Hepatic stellate cell (primary cell): ENCODE data around the gene SLC18A3.

Experiments
- DNase-seq: peaks from one replicate; pipeline ENCODE4 v3.0.0; 2011; ENCODE audit warnings: low spot score

The SLC18A3 gene

DNA sequence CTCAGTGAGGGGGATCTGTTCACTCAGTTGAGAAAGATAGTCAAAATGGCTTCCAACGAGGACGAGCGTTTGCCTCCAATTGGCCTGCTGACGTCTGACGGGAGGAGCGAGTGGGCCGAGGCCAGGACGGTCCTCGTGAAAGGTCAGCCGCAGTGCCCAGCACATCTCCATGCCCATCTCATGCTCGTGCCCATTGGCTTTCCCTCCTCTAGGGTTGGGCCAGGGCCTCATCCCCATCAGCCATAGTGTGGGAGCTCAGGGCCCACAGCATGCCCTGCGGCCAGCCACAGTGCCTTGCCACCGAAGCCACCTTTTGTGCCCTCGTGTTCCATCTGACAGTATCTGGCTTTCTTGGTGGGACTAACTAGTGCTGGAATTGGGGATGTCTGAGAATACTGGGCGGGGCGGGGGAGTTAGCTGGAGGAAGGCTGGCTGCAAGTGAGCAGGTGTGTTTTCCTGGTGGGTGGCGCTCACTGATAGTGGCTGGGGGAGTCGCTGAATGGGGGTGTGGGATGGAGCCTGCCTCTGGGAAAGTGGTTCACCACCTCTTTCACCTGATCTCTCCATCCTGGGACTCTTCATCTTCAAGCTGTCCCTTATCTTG is 17.6 kb downstream of the SLC18A3 start:
- no peak for DNase-seq

DNA sequence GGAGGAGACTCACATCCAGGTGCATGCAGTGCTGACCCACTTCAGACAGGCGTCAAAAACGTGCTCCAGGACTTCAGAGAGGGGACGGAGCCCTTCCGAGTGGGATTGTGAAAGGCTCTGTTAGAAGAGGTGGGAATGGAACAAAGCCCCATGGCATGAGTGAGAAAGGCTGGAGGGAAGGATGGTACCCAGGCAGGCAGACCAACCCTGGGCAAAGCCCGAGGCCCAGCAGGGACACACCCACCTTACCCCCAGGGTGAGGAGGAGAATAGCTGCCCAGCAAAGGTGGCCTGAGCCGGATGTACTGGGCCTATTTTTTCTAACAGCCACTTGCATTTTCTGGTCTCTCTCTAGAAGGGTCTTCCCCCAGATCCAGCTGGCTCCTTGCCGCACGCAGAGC is 18.5 kb downstream of the SLC18A3 start:
- DNase-seq: no peak

DNA sequence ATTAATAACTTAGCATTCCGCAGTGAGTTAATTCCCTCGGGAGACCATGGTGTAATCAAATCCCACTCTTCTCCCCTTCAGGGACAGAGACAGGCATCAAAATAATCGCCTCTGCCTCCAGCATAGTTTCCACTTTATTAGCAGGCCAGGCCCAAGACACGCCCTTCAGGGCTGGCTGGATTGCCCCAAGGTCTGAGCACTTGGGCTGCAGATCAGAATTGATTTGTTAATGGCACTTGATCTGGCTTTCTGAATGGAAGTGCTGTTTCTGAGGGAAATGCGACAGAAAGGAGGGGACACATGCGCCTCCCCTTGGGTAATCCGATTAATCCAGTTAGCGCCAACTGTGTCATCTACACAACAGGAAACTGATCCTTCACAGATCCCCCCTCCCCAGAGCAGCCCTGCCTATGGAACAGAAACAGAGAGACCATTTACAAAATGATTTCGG is 19.3 kb downstream of the SLC18A3 start:
- no peak for DNase-seq

DNA sequence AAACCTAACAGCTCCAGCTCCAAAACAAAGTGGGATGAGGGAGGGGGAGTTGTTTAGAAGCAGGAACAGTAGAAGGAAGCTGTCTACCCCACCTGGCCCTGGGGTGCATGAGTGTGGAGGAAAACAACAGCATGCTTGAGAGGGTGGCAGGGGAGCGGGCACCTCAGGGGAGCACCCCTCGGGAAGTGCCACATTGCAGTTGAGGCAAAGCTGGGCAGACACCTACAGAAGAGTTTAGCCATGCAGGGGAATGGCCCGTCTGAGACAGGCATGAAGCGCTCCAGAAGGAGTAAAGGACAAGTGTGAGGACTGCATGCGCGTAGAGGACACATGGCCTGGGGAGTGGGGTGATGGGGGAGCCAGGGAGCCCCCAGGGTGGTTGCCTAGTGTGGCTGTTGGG is 21.9 kb downstream of the SLC18A3 start:
- no peak for DNase-seq

DNA sequence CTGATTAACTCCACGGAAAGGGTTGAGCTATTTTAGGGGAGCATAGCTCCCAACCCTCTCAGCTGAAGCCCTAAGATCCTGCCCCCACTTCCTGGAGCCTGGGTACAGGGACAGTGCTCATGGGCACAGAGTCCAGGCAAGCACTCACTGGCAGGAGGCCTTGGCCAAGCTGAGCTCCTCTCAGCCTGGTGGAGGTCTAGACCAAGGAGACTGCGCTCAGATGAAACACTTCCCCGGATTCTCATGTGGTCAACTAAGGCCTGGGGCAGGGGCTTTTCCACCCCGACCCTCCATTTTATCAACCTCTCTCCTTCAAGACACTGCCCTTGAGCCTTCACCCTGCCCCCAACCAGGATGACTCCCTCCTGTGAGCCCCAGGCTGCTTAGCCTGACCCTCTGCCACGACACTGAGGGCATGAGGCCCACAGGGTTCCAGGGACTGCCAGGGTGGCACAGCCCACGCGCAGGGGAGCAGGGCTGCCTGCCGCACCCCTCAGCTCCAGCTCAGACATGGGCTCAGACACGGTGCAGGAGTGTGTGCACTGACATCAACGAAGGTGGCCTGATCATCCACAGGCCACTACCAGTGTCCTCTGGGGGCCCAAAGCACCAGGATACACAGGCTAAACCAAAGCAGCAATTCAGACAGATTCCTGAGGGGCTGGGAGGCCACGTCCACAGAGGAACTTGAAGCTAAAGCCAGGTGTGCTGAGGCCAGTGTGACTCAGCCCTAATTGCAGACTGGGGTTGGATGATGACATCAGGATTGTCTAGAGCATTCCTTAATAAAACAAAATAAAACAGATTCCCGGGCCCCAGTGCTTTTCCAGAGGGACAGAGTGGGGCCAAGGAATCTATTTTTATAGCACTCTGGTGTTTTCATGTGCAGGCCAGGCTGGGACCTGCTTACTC is 22.6 kb downstream of the SLC18A3 start:
- DNase-seq: no peak

DNA sequence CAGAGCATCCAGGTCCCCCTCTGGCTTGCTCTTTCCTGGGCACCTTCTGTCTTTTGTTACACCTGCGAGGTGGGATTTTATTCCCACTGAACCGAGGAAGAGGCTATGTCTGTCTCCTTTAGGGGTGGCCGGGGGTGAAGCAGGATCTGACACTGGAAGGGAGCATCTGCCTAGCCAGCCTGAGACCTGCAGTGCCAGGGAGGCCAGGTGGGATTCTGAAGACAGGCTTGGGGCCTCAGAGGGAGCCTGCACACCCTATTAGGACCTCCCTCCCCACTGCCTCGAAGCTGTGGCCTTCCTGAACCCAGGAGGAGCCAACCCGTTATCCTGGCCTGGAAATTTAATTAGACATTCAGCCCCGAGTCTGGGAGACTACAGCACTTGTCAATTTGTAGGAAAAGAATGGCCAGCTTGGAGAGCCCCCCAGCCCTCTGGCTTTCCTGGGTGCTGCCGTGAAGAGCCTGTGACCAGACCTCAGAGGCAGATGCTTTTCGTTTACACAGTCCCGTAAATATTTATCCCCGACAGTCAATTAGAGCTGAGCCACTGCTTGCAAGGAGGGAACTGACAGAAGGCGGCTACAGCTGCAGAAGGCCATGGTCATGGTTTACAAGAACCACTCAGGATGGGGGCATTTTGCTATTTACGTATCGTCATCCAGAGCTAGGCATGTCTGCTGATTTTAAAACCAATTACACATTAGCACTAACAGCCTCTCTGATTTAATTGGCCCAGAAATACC is 23.4 kb downstream of the SLC18A3 start:
- no peak for DNase-seq

DNA sequence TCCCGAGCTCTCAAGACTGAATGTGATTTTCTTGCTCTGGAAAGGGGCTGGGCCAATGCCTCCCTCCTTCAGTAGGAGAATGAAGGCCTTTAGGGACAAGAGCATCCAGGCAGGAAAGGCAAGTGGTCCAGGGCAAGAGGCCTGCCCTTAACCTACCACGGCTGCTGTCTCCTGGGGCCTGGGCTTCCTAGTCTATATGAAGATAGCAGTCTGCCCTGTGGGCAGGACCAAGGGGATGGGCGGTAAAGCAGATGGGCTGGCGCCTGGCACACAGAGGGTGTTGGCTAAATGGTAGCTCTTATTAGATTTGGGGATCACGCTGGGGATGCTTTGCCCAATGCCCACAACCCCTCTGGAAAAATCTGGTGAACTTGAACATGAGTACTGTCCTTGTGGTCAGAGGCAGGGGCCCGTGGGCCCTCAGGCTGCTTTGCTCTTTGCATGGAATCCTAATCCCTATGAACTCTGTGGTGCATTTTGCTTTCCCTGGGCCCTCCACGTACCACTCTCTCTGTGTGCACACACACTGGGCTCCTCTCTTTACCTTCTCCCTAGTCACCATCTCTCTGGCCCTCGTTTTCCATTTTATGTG is 24.1 kb downstream of the SLC18A3 start:
- DNase-seq: no peak

DNA sequence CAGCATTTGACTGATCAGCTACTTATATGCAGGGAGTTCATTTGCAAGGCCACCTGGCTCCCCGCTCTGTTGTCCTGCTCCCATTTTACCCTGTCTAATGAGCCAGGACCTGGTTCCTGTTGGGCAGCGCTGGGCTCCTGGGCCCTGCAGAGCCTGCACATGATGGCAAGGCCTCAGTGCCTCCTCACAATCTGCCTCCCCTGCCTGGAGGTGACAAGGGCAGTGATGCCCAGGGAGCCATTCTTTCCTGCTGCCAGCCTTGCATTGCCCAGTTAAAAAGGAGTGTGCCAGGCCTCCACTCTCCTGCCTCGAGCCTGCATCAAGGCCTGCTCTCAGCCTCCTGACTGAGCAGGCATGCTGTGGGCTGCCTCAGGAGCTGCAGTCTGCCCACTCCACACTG is 32.2 kb downstream of the SLC18A3 start:
- DNase-seq: no peak

DNA sequence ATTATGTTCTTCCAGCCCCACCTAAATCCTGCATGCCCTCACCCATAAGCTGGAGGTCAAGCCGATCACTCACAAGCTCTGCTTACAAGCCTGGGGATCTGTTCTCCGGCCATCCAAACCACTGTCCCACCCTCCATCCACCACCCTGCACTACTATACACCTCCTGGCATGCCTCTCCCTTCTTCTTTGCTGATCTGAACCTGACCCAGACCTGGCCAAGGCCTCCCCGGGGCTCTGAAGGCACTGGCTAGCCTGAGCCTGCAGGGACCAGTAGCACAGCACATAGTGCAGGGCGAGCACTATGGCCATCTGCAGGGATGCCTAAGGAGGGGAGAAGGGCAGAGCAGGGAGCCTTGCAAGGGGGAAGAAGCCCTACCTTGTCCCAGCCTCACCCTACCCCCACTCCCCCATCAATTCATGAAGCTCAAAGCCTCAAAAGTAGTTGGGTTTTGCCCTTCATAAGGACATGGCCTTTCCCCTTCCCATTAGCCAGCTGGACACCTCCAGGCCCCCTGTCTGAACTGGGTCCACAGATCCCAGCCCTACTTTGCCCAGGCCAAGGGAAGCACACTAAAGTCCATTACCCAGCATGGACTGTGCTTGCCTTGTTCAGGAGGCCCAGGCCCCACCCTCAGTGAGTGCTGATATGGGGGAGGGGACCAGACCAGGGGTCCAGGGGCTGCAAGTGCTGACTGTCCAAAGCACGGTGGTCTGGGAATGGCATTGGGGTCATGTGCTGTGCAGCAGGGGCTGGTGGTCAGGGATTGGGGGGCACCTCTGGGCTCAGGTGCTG is 33.3 kb downstream of the SLC18A3 start:
- no peak for DNase-seq

DNA sequence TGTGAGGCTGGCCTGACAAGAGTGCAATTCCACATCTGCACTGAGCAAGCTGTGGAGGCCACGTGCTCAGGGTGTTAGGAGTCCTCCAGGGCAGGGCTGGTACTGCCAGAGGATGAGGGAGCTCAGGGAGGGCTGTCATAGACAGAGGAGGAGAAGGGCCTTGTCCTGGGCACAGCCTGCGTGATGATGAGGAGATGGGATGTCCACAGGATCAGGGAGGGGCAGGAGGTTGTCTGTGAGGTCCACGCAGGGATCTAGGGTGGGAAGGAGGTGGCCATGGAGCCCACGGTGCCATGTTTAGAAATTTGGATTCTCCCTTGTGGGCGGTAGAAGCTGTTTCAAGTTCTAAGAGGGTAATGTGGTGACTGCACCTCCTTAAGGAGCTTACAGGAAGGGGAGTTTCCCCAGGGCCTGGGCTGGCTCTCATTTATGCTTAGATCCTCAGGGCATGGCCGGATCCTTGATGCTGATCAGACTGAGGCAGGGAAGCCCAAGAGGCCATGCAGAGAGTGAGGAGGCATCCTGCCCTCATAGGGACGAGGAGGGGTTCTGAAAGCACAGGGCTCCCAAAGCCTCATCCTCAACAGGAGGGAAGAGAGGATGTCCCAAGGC is 34.0 kb downstream of the SLC18A3 start:
- DNase-seq: no peak

DNA sequence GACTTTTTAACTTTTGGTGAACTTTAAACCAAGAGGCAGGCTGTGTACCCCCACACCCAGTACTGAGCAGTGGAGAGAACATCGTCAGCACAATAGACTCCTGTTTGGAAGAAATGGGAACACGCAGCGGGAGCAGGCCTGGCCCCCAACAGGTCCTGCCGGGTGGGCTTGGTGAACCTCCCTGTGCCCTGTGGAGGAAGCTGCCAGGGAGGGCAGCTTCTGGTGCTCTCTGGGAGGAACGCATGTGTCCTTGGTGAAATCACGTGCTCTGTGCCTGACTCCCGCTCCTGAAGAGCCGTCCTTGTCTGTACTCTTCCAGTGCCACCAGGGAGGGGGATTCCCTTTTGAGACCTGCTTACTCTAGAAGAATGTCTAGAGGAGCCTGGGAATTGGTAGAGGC is 35.3 kb downstream of the SLC18A3 start:
- no peak for DNase-seq

DNA sequence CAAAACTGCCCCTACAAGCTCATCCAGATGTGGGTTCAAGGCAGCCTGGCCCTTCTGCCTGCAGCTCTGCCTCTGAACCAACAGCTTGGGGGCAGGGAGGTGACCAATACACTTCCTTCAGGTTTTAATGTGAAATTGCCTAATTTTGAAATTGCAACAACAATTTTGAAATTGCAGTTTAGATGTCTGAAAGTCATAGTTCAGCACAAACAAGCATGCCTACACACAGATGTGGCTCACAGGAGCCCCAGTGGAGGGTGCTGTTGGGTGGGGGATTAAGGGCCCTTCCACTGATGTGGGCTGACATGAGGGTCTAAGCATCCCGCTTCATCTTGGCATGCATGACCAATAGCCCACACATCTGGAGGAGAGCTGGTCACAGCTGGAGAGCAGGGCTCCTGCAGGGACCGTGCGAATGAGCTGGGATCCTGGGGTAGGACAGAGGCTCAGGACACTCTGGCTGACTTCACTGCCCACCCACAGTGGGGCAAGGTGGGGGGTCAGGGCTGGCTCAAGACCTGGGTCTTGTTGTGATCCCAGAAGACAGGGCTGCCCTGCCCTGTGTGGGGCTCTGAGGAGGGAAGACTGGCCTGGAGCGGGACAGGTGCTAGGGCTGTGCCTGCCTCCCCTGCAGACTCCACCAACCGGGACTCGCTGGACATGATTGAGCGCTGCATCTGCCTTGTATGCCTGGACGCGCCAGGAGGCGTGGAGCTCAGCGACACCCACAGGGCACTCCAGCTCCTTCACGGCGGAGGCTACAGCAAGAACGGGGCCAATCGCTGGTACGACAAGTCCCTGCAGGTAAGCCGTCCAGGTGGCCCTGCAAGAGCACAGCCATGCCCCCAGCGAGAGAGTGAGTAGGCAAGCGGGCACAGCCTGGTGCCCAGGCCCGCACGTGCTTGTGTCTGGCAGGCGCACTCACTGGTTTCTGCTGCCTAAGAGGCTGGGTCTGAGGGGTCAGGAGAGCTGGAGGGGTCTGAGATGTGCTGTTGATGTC is 36.1 kb downstream of the SLC18A3 start:
- no peak for DNase-seq

DNA sequence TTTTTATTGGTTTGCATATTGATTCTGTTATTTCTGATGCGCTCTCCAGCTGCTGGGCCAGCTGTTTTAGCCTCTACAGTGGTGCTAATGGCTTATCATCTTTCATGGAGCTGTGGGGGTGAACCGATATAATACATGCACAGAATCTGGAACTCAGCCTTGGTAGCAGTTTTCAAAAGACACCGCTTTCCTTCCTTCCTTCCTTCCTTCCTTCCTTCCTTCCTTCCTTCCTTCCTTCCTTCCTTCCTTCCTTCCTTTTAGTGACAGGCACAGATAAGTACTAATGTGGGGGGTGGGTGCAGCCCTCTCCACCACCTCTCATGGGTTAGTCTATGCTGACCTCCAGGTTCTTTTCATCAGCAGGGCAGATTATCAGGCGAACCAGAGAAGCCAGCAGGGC is 37.4 kb downstream of the SLC18A3 start:
- no peak for DNase-seq

DNA sequence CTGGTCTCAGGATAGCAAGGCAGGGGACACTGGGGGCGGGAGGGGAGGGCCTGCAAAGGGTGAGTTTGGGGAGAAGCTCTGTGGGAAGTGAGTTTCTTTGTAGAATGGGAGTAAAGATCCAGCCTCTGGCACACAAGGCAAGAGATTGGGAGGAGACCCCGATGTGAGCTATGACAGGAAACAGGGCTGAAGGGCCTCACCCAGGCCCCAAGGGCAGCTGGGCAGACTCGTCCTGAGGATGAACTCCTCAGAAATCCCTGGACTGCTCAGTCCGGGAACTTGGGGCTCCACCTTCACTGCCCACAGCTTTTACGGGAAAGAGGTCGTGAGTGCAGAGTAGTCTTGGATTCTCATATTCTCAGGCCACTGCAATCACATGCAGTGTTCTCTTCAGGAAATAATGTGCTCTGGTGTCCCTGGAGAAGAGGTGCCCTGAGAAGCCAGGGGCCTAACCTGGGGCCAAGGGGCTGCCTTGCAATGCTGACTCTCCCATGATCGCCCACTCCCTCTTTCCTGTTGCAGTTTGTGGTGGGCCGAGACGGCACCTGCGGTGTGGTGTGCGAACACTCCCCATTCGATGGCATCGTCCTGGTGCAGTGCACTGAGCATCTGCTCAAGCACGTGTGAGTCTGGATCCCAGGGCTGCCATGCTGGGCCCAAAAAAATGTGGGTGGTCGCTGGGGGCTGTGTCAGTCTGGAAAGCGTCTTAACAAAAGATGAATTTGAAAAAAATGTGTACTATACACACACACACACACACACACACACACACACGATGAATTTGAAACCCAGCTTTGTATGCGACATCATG is 38.1 kb downstream of the SLC18A3 start:
- DNase-seq: no peak

DNA sequence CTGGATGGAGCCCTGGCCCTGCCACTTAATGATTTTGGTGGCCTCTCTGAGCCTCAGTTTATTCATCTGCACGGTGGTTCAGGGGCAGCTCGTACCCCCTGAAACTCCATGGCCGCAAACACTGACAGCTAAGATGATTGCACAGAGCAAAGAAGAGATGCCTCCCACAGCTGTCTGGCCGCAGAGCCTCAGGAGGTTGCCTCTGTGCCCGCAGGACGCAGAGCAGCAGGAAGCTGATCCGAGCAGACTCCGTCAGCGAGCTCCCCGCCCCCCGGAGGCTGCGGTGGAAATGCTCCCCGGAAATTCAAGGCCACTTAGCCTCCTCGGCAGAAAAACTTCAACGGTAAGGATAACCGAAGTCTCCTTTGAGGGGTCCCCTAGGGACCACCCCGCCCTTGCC is 39.2 kb downstream of the SLC18A3 start:
- DNase-seq: no peak

DNA sequence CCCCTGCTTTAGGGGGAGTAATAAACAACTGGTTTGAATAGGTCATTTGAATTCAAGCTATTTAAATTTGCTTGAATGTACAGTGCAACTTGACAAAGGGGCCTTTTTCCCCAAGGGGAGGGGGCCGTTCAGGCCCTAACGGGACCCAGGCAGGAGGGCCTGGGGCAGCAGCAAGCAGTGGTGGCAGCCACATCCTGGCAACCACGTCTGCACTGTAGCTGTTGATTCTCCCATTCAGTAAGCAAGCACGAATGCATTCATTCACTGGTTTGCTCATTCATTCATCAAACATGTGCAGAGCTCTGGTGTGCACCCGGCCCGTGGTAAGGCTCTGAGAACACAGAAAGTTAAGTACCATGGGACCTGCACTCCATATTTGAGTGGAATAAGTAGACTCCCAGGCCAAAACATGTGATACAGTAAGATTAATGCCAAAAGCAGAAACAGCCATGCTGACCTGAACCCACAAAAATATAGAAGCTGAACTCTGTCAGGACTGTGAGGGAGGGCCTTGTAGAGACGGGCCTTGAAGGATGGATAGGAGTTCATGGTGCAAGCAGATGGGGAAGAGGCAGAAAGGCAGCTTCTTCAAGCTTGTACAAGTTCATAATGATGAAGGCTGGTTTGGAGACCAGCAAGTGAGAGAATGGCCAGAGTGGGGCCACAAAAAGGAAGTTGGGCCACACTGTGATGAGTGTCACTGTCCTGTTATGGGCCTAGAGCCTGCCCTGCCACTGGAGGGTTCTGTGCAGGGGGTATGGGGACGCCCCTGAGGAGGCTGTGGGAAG is 40.0 kb downstream of the SLC18A3 start:
- DNase-seq: no peak

DNA sequence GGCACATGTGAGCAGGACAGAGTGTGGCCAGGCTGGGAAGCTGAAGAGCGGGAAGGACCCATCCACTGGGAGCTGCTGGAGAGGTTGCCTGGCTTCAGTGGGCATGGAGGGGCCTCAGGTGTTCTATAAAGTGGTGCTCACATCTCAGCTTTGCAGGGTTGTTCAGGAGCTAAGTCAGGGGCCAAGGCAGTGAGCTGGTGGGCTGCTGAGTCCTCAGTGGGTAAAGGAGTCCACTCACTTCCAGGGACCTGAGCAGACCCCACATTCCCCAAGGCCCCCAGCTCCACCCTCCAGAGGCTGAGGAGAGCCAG is 40.6 kb downstream of the SLC18A3 start:
- DNase-seq: no peak

DNA sequence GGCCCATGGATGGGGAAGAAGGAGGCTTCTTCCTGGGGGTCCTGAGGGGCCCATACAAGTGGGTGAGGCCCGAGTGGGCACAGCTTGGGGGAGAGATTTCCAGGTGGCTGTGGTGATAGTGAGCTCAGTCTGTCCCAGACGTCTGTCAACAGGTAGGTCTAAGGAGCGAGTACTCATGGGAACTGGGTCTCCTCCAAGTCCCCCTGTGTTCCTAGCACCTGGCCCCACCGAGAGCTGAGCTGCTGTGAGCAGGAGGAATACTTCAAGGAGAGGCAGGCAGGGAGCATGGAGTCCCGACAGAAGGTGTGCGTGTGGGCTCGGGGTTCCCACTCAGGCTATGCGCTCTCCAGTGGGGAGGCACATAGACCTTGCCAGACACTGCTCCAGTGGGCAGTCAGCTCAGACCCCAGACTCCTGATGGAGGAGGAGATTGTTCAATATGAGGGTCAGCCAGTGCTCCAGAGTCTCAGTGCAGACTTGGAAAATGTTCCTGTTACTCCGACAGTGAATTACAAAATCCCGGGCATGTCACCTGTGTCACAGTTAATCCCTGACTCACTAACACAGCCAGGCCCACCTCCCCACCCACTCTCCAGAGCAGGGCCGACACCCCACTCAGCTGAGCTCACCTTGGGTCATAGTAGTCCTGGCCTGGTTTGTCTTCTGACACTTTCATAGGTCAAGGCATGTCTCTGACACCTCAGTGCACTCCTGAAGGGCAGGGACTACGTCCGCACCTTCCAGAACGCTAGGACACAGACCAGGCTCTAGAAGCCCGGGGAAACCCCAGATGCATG is 41.1 kb downstream of the SLC18A3 start:
- DNase-seq: no peak
